Measurements from ENCODE around the gene DGKZ. TPM values are rescaled to one million over a fixed set of nuclear protein-coding genes. Genes with fewer than 3 reads are reported as not detected.

DGKZ gene
- total RNA-seq, 1 experiment from 2014 or later = 68.9 TPM

- Histone ChIP-seq H3K56ac (ENCODE audit: insufficient read length, low read depth, low read length) (no peak overlapping the region), H2BK12ac (ENCODE audit: insufficient read length, low read depth, low read length) (no peak overlapping the region), H3K79me2 (ENCODE audit: insufficient read depth, low read length) (no peaks in the 10 kb centered on the region), H3K4ac (ENCODE audit: low read depth, low read length) (no peak overlapping the region), H3K27ac (ENCODE audit: insufficient read length, low read depth, low read length) (no peak overlapping the region), H3K4me1 (ENCODE audit: insufficient read depth, low read length) (peaks cover 4% of the 10 kb centered on the region; the same call in 1 of the 2 replicates), H3K23me2 (ENCODE audit: insufficient read length, low read depth, low read length, poor library complexity, severe bottlenecking) (peaks cover 7% of the 10 kb centered on the region), H2BK5ac (ENCODE audit: insufficient read length, low read length) (no peak overlapping the region), H3K79me1 (ENCODE audit: insufficient read depth, low read depth, low read length, poor library complexity, severe bottlenecking) (no peaks in the 10 kb centered on the region), H2AFZ (ENCODE audit: low read length) (no peak overlapping the region), H3K9me3 (ENCODE audit: control insufficient read depth, low read depth, low read length) (no peaks in the 10 kb centered on the region), H2BK20ac (ENCODE audit: low read depth, low read length, poor library complexity, severe bottlenecking) (no peak overlapping the region), H4K5ac (ENCODE audit: insufficient read length, low read depth, low read length) (no peak overlapping the region), H3T11ph (ENCODE audit: low read length) (no peak overlapping the region), H3K23ac (ENCODE audit: insufficient read length, low read depth, low read length) (no peak overlapping the region), H3K9ac (ENCODE audit: extremely low read depth, insufficient read length, low read length) (no peak overlapping the region), H4K91ac (ENCODE audit: insufficient read length, low read depth, low read length) (no peak overlapping the region), H2AK5ac (ENCODE audit: insufficient read length, low read length) (no peak overlapping the region), H4K20me1 (ENCODE audit: control insufficient read depth, insufficient read depth, insufficient read length) (no peaks in the 10 kb centered on the region), H3K27me3 (ENCODE audit: insufficient read depth, low read length) (peaks cover 22% of the 10 kb centered on the region; the same call in 1 of the 2 replicates), H3K14ac (ENCODE audit: insufficient read depth, low read length) (no peak overlapping the region), H2BK120ac (ENCODE audit: low read depth, low read length, poor library complexity, severe bottlenecking) (no peak overlapping the region), H4K8ac (replicated peaks; ENCODE audit: insufficient read length, low read depth, low read length) (no peak overlapping the region), H2BK15ac (ENCODE audit: low read depth, low read length) (no peak overlapping the region), H3K18ac (ENCODE audit: insufficient read length, low read depth, low read length) (no peak overlapping the region), H3K4me2 (ENCODE audit: insufficient read depth, insufficient read length, low read length) (peak overlapping the region; percentile 36)
- DNase-seq = peak; percentile 53
- Mint-ChIP-seq H3K9me3 (no peaks in the 10 kb centered on the region; a peak in 1 of 5 replicates), H3K27ac (no peak overlapping the region), H3K27me3 (ENCODE audit: low read depth) (peaks cover 70% of the 10 kb centered on the region), H3K4me1 (peaks cover 49 to 72% of the 10 kb centered on the region in 2 experiments), H3K4me3 (peak overlapping the region; percentile 66 to 79), H3K36me3 (ENCODE audit: insufficient read depth in 1 of 3, low read depth in 3 of 3) (peaks cover 0 to 4% (median 0%) of the 10 kb centered on the region in 3 experiments; a peak in 2 of 7 replicates)
- no peak for TF ChIP-seq CTCF (conservative IDR thresholded peaks at IDR 0.05)
- WGBS (ENCODE audit: extremely low coverage, insufficient read length, low lambda C conversion rate) = no CpG with 5 or more reads among the region's 99 CpGs
Measured at GRCh38 chr11:46332568-46333393, 14.5 kb upstream of the DGKZ start.
